Measurements from ENCODE around the gene POLR1E. TPM values are rescaled to one million over a fixed set of nuclear protein-coding genes. Genes with fewer than 3 reads are reported as not detected.
A peak's percentile ranks its signal among the peaks of the same experiment; 100 is the strongest.

Gene POLR1E
- total and polyA plus RNA-seq, 9 of the 15 experiments (the other 6 are each of a cell fraction or from before 2014, with no cell fraction given) = 18.9 to 102 (median 74.4) TPM

DNA sequence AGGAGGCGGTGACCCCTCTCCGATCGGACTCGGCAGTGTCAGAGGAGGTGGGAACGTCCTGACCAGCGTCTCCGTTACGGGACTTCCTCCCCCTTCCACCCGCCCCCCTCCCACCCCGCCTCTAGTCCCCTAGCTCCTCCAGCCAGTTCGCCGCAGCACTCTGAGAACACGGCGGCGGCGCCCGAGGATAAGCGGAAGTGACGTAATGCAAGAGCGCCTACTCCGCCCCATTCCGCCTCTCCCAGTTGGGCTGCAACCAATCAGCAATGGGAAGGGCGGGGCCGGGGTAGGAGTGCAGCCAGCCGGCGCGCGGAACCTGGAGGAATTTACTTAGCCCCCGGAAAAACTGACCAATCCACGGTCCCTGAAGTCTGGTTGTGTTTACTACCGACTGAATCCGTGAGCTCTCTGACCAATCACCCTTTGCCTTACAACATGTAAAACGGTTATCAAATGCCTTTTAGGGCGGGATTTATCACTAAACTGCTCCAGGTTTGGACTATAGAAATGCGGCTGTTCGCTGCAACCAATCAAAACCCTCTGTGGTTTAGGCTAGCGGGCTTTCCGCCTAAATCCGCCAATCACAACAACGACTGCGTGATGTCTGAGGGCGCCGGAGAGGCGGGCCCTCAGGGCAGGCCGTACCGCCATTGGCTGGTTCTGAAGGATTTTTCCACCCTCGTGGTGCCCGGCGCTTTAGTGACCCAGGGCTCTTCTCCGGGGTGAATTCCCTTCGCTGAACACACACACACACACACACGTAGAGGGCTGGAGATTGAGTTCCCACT lies 20.3 kb upstream of the POLR1E start, which contains the start of gene ZBTB5 (continued):
- TF ChIP-seq, protein P1, sequence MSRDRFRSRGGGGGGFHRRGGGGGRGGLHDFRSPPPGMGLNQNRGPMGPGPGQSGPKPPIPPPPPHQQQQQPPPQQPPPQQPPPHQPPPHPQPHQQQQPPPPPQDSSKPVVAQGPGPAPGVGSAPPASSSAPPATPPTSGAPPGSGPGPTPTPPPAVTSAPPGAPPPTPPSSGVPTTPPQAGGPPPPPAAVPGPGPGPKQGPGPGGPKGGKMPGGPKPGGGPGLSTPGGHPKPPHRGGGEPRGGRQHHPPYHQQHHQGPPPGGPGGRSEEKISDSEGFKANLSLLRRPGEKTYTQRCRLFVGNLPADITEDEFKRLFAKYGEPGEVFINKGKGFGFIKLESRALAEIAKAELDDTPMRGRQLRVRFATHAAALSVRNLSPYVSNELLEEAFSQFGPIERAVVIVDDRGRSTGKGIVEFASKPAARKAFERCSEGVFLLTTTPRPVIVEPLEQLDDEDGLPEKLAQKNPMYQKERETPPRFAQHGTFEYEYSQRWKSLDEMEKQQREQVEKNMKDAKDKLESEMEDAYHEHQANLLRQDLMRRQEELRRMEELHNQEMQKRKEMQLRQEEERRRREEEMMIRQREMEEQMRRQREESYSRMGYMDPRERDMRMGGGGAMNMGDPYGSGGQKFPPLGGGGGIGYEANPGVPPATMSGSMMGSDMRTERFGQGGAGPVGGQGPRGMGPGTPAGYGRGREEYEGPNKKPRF (IDR thresholded peaks at IDR 0.05; ENCODE audit: low read depth, low read length) = no peak
- peak; percentile 83 for TF ChIP-seq SP1 (CRISPR knock-in tag; IDR thresholded peaks at IDR 0.05)
- peak; percentile 84 for TF ChIP-seq MYC (IDR thresholded peaks at IDR 0.05; ENCODE audit: low read depth, low read length)
- TF ChIP-seq MYC (CRISPR knock-in tag; IDR thresholded peaks at IDR 0.05; ENCODE audit: borderline replicate concordance, low read depth) = no peak
- TF ChIP-seq, protein P2, sequence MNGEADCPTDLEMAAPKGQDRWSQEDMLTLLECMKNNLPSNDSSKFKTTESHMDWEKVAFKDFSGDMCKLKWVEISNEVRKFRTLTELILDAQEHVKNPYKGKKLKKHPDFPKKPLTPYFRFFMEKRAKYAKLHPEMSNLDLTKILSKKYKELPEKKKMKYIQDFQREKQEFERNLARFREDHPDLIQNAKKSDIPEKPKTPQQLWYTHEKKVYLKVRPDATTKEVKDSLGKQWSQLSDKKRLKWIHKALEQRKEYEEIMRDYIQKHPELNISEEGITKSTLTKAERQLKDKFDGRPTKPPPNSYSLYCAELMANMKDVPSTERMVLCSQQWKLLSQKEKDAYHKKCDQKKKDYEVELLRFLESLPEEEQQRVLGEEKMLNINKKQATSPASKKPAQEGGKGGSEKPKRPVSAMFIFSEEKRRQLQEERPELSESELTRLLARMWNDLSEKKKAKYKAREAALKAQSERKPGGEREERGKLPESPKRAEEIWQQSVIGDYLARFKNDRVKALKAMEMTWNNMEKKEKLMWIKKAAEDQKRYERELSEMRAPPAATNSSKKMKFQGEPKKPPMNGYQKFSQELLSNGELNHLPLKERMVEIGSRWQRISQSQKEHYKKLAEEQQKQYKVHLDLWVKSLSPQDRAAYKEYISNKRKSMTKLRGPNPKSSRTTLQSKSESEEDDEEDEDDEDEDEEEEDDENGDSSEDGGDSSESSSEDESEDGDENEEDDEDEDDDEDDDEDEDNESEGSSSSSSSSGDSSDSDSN (IDR thresholded peaks at IDR 0.05; ENCODE audit: borderline replicate concordance in 1 of 2, low read depth in 2 of 2, low read length in 2 of 2) = no peak; a peak in 1 of 4 replicates
- TF ChIP-seq SMARCC2 (IDR thresholded peaks at IDR 0.05; ENCODE audit: low read depth) = no peak
- TF ChIP-seq, protein P3, sequence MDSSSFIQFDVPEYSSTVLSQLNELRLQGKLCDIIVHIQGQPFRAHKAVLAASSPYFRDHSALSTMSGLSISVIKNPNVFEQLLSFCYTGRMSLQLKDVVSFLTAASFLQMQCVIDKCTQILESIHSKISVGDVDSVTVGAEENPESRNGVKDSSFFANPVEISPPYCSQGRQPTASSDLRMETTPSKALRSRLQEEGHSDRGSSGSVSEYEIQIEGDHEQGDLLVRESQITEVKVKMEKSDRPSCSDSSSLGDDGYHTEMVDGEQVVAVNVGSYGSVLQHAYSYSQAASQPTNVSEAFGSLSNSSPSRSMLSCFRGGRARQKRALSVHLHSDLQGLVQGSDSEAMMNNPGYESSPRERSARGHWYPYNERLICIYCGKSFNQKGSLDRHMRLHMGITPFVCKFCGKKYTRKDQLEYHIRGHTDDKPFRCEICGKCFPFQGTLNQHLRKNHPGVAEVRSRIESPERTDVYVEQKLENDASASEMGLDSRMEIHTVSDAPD (CRISPR knock-in tag; IDR thresholded peaks at IDR 0.05) = no peak
- TF ChIP-seq POLR2A (conservative IDR thresholded peaks at IDR 0.05) = peak; percentile 96
- no peak for TF ChIP-seq RFX1 (IDR thresholded peaks at IDR 0.05)
- TF ChIP-seq BRD4 (IDR thresholded peaks at IDR 0.05) = no peak
- TF ChIP-seq, protein P4, sequence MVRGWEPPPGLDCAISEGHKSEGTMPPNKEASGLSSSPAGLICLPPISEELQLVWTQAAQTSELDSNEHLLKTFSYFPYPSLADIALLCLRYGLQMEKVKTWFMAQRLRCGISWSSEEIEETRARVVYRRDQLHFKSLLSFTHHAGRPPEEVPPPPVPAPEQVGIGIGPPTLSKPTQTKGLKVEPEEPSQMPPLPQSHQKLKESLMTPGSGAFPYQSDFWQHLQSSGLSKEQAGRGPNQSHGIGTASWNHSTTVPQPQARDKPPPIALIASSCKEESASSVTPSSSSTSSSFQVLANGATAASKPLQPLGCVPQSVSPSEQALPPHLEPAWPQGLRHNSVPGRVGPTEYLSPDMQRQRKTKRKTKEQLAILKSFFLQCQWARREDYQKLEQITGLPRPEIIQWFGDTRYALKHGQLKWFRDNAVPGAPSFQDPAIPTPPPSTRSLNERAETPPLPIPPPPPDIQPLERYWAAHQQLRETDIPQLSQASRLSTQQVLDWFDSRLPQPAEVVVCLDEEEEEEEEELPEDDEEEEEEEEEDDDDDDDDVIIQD (CRISPR knock-in tag; IDR thresholded peaks at IDR 0.05) = no peak
- TF ChIP-seq, protein P5, sequence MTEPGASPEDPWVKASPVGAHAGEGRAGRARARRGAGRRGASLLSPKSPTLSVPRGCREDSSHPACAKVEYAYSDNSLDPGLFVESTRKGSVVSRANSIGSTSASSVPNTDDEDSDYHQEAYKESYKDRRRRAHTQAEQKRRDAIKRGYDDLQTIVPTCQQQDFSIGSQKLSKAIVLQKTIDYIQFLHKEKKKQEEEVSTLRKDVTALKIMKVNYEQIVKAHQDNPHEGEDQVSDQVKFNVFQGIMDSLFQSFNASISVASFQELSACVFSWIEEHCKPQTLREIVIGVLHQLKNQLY (CRISPR knock-in tag; conservative IDR thresholded peaks at IDR 0.05) = no peak
- TF ChIP-seq, protein P6, sequence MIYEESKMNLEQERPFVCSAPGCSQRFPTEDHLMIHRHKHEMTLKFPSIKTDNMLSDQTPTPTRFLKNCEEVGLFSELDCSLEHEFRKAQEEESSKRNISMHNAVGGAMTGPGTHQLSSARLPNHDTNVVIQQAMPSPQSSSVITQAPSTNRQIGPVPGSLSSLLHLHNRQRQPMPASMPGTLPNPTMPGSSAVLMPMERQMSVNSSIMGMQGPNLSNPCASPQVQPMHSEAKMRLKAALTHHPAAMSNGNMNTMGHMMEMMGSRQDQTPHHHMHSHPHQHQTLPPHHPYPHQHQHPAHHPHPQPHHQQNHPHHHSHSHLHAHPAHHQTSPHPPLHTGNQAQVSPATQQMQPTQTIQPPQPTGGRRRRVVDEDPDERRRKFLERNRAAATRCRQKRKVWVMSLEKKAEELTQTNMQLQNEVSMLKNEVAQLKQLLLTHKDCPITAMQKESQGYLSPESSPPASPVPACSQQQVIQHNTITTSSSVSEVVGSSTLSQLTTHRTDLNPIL (CRISPR knock-in tag; IDR thresholded peaks at IDR 0.05) = no peak
- peak; percentile 87 for TF ChIP-seq L3MBTL2 (IDR thresholded peaks at IDR 0.05)
- TF ChIP-seq ZC3H11A (IDR thresholded peaks at IDR 0.05; ENCODE audit: low read depth, low read length) = no peak
- no peak for TF ChIP-seq GABPB2 (CRISPR knock-in tag; conservative IDR thresholded peaks at IDR 0.05)
- peak; percentile 28; the same call in 1 of the 2 replicates for TF ChIP-seq PHF21A (IDR thresholded peaks at IDR 0.05; ENCODE audit: borderline replicate concordance, low read depth)

All from K562 (cell line).